Astrocyte of the hippocampus (primary cell): Measurements from ENCODE around the gene CASS4.
A peak's percentile ranks its signal among the peaks of the same experiment; 100 is the strongest.

Experiments used
- DNase-seq: peaks from one replicate; pipeline ENCODE4 v3.0.0; 2011; ENCODE audit warnings: low read depth, low spot score

Gene CASS4

GRCh38 chr20:56422824-56423189, 10.7 kb downstream of the CASS4 start:
- no peak for DNase-seq

GRCh38 chr20:56423211-56423610, 11.2 kb downstream of the CASS4 start:
- no peak for DNase-seq

DNA sequence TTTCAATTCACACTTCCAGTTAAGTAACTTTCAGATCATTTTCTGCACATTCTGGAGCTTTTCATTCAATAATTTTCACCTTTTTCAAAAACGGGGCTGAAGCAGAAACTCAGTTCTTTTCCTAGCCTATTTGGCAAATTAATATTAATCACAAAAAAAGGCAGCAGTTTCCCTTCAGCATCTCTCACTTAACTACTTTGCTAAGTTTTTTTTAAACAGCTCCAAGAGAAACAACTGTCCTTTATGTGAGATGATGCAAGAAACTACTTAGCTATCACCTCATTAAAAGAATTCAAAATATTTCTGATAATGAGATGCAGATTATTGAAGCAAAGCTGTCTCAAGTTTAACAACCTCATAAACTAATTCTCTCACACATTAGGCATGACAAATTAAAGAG, 11.8 kb downstream of the CASS4 start:
- no peak for DNase-seq

GRCh38 chr20:56424931-56425330, 12.9 kb downstream of the CASS4 start:
- no peak for DNase-seq

DNA sequence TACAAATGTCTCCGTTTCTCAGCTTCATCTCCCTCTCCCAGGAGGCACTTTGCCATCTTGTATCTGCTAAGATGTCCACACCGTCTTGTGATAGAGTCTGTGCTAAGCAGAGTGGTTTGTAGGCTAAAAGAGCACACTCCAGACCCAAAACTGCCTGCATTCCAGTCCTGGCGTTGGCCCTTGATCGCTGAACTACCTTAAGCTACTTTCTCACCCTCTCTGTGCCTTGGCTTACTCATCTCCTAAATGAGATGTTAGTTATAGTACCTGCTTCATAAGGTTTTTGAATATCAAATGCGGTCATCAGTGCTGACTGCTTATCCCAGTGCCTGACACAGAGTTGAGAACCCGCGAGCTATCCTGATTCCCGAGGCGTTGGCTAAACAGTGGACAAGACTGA, 14.0 kb downstream of the CASS4 start:
- DNase-seq = no peak

GRCh38 chr20:56426926-56427325, 14.9 kb downstream of the CASS4 start:
- DNase-seq = no peak

DNA sequence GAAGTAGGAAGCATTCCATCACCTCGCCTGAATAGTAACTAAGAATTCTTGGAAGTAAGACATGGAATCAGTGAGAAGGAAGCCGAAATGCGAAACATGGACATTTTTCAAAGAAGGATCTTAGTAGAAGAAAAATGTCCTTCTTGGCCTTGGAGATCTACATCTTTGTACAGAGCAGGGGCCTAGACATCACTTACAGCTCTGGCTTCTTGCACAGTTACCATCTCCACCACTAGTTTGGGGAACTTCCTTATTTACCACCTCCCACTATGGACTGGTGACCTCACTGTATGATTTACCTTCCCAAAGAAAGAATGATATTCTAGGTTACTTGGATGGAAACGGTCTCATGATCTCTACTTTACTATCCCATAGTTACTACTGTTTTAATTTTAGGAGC, 15.7 kb downstream of the CASS4 start:
- DNase-seq = no peak

- DNase-seq = no peak
Measured at GRCh38 chr20:56428410-56428809, 16.4 kb downstream of the CASS4 start.

GRCh38 chr20:56428881-56429280, 16.8 kb downstream of the CASS4 start:
- DNase-seq = no peak

DNA sequence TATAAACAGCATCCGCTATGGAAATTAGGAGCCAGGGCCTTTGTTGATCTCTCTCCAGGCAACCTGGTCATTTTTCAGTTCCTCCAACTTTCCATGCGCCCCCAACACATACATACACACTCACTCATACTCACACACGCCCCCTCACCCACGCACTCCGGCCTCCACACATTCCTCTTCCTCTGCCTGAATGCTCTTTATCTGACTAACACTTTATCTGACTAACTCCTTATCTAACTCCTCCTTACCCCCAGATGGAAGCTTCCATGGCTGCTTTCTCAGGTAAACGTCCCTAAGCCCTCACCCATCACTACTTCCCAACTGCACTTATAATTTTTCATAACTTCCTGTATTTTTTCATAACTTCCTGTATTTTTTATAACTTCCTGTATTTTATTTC, 17.4 kb downstream of the CASS4 start:
- DNase-seq = peak; percentile 69

DNA sequence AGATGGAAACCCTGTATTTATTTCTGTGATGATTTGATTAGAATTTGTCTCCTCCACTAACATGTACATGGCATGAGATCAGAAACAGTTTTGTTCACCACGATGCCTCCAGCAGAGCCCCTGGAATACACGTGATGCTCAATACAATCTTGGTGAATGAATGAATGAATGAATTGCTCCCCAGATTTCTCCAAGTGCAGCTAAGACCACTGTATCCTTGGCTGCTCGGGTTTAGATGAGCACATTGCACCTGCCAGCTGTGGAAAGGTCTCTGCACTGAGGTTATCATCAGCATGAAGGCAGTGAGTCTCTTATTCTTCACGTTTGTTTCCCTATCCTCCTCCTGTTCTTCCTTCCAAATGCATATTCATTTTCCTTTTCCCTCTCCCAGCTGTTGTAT, 17.9 kb downstream of the CASS4 start:
- no peak for DNase-seq

GRCh38 chr20:56430461-56430860, 18.4 kb downstream of the CASS4 start:
- no peak for DNase-seq

DNA sequence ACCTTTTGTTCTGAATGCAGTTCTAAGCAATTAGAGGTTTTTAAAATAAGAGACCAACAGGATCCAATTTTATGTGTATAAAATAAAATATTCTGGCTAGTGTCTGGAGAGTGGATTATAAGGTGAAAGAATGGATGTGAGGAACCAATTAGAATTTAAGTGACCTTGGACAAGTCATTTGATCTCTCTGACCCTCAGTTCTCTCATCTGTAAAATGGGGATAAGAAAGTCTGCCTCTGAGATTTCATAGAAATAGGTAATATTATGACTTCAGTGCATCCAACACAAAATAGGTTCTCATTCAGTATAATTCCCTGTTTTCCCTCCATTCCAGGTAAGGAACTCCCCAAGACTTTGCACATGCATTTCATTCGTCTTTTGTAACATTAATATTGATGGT, 18.9 kb downstream of the CASS4 start:
- no peak for DNase-seq

DNA sequence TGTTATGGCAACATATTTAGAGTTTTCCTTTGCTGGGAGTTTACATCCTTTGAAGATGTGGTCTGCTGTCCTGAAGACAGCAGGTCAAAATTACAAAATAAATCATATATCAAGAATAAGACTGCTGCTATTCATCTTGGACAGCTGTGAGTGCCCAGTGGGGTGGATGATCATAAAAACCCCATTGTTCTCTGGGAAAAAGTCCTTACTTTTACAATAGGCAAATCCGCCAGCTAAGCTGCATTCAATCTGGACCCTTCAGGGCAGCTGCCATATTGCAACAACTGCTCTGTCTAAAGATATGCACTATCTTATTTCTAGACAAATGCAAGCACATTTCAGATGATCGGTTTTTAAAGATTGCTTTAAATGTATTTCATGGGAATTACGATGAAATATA, 19.4 kb downstream of the CASS4 start:
- DNase-seq = no peak

DNA sequence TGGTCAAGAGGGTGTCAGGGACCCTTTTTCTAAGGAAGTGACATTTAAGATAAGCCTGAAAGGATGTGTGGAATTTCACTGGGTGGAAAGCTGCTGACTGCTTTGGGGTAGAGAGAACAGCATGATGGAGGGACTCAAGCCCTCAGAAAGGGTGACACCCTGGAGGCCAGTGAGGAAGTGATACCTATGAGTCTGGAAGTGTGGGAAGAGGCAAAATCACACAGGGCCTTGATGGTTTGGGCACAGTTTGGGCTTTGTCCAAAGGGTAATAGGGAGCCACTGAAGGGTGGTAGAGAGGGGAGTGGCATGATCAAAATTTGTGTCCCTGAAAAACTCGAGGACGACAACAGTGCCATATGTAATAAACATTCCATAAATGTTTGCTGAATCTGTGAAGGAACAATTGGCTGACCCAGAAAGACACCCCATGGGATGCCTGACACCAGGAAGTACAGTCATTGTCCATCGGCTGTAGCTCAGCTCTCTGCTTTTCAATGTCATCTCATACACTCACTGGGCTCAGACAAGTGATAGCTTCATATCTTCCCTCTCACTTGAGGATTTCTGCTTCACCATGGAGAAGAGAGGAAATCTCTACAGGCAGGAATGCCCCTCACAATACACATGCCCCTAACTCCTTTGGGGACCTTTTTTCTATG, 21.3 kb downstream of the CASS4 start:
- no peak for DNase-seq

- DNase-seq = peak; percentile 81
Measured at GRCh38 chr20:56433880-56434255, 21.8 kb downstream of the CASS4 start.

- DNase-seq = no peak
Measured at GRCh38 chr20:56437196-56437960, 25.3 kb downstream of the CASS4 start.

GRCh38 chr20:56438284-56438683, 26.2 kb downstream of the CASS4 start:
- no peak for DNase-seq

DNA sequence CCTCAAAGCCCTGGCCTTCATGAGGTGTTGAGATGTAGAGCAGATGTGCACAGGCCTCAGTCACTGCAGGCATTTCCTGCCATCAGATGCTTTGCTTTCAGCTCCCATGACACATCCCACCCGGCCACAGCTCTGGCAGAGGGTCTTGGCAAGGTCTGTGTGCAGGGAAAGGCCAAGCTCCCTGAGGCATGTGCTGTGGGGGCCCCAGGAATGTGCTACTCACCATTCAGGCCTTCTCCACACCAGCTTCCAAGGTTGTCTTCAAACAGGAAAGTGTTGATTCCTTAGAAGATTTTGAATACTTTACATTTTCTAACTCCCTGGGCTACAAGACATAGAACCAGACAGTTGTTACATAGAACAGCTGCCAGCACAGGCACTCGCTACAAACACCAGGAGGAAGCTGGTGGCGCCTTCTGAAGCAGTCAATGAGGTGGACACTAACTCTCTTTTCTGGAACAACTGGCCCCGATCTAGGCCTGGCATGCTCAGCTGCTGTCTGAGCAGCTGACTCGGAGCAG, 27.8 kb downstream of the CASS4 start:
- peak; percentile 96 for DNase-seq

- no peak for DNase-seq
Measured at GRCh38 chr20:56440346-56441007, 28.4 kb downstream of the CASS4 start.

GRCh38 chr20:56442389-56443365, 30.6 kb downstream of the CASS4 start:
- no peak for DNase-seq
